HG03439 (cell line): Measurements from ENCODE around the gene ARHGAP24.
"Not testable (repeated sequence)": the region's sequence is repeated elsewhere in the genome, so short reads cannot be mapped to it uniquely, and the experiment has no call there.

Source experiments
- ATAC-seq: cut with Tn5 transposase; IDR thresholded peaks from one replicate; pipeline ENCODE4 v1.9.1; 2021; ENCODE audit warnings: mild to moderate bottlenecking, moderate library complexity; ENCODE audit not compliant: unreplicated experiment

ARHGAP24 gene

DNA sequence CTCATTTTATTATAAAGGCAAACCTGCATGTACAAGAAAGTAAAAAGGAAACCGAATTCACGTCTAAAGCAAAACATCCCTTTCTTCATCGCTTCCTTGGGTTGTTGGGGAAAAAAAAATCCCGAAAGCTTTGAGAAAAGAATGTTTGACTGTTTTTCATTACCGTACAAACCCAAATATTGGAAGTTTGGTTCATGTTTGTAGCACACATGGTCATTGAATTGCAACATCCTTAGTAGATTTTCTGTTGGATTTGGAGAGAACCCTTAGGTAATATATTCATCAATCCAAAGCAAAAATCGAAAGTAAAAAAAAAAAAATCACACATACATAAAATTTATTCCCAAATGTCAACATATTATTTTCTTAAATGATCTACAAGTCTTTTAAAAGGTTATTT, 464.6 kb downstream of the ARHGAP24 start:
- no peak for ATAC-seq

- no peak for ATAC-seq
Measured at GRCh38 chr4:85940151-85940550, 465.2 kb downstream of the ARHGAP24 start.

GRCh38 chr4:85942107-85942506, 467.2 kb downstream of the ARHGAP24 start:
- no peak for ATAC-seq

DNA sequence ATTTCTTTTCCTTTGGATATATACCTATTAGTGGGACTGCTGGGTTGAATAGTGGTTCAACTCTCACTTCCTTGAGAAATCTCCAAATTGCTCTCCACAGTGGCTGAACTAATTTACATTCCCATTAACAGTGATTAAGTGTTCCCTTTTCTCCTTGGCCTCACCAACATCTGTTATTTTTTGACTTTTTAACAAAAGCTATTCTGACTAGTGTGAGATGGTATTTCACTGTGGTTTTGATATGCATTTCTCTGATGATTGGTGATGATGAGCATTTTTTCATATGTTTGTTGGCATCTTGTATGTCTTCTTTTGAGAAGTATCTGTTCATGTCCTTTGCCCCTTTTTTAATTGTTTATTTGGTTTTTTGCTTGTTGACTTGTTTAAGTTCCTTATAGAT, 471.9 kb downstream of the ARHGAP24 start:
- no peak for ATAC-seq

DNA sequence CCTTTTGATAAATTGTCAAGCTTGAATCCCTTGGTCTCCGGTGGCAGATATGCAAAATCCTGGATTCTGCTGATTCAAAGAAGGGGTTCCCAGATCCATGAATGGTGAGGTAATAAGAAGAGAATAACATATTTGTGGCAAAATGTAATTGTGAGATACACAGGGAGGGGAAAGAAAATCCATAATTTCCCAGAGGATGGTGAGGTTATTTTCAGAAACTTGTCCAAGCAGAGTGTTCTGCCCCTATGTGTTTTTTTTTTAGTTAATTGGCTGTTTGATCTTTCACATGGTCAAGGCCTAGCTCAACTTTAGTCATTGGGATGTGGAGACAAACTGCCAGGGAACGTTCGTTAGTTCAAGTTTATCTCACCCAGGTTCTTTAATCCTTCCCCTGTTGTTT, 476.1 kb downstream of the ARHGAP24 start:
- no peak for ATAC-seq

DNA sequence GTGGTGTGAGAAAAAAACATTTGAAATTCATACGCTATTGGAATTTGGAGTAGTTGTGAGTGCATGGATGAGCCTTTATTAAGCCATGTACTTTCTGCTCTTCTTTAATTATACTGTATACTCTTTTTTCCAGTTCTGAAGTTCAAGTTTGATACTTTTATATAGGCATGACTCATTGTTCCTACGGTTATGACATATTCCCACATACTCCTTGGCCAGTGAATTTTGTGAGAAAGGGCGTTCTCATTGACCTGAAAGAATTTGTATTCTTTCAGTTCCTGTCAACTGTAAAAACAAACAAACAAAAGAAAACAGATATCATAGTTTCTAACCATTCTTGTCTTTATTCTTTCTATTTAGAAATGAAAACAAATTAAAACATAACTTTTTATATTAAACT, 477.6 kb downstream of the ARHGAP24 start:
- ATAC-seq: no peak

- ATAC-seq: no peak
Measured at GRCh38 chr4:85952972-85953650, 478.2 kb downstream of the ARHGAP24 start.

GRCh38 chr4:85953651-85954018, 478.7 kb downstream of the ARHGAP24 start:
- ATAC-seq: no peak

- ATAC-seq: no peak
Measured at GRCh38 chr4:85955620-85956292, 480.8 kb downstream of the ARHGAP24 start.

DNA sequence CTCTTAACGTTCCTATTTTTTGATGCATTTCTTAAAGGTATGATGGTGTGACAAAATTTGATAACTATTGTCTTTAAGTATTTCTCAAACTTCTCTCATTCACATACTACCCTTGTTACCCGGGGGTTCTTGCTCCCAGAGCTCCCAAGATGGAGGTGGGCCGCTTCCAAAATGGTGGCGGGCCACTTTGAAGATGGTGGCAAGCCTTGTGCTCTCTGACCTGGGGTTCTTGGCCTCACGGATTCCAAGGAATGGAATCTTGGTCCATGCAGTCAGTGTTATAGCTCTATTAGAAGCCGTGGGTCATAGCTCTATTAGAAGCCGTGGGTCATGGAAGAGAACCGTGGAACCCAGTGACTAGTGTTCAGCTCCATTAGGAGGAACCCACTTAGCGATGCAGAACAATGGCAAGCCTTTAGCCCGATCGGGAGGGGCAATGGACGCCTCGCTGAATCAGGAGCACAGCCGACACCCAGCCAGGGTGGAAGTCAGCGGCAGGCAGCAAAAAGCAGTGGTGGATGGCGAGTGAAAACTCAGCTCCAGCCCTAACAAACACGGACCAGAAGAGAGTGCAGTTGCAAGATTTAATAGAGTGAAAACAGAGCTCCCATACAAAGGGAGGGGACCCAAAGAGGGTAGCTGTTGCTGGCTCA, 481.5 kb downstream of the ARHGAP24 start:
- no peak for ATAC-seq

DNA sequence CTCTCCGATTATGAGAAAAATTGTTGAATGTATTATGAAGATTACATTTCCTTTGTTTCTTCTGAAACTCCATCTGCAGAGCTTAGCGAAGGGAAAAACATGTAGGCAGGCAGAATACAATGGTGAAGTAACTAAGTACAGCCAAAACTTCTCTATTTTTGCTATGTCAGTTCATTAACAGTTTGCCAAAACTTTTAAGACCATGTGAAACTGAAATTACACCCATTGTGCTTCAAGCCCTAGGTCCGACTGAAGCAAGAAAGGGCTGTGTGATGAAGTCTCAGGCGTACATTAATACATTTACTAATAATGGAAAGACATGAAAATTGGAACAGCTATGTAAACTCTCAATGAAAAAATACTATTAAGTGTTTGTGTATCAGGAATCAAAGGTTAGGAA, 486.9 kb downstream of the ARHGAP24 start:
- no peak for ATAC-seq

DNA sequence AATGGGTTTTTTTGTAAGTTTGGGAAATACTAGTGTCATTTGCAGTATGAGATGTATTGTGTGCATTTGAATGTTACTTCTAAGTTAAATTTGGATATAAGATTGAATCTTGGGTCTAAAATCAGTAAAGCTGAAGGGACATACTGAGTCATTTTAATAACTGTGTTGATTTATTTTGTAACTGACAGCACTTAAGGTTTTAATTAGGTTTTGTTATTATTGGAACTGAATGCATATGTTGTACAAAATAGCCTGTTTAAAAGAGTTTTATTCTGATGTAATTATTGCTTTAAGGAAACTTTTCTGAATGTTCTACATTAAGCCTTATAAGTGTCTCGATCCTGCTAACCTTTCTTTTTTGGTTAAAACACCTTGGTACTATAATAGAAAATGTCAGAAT, 488.3 kb downstream of the ARHGAP24 start:
- ATAC-seq: no peak

DNA sequence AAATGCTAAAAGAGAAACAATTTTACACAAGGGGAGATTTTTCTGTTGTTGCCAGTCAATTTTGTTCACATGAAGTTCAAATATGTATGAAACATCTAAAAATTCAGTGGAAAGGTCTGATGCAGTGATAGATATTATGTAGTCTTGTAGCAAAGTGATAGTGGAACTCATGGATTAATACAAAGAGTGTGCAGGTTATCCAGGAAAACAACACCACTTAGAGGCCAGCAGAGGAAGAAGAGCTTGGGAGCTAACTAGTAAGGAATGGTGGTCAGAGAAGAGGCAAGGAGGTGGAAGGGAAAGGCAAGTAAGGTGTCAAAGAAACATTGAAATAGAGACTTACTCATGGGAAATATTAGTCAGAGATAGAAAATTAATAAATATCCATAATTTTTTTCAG, 489.3 kb downstream of the ARHGAP24 start:
- no peak for ATAC-seq

GRCh38 chr4:85965017-85965416, 490.1 kb downstream of the ARHGAP24 start:
- not testable (repeated sequence) for ATAC-seq

DNA sequence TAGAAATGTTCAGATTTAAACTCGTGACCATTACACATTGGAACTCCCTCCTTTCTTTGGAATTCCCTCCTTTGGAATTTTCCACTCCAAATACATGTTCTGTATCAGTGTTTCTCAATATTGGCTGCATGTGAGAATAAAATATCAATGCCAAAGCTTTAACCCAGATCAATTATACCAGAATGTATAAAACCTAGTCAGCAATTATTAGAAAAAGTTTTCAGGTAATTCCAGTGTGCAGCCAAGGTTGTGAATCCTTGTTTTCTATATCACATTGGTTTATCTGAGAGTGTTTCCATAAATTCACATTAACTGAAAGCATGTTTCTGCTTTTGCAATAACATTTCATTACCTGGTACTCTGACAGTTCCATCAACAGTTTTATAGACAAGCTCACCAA, 490.6 kb downstream of the ARHGAP24 start:
- no peak for ATAC-seq

DNA sequence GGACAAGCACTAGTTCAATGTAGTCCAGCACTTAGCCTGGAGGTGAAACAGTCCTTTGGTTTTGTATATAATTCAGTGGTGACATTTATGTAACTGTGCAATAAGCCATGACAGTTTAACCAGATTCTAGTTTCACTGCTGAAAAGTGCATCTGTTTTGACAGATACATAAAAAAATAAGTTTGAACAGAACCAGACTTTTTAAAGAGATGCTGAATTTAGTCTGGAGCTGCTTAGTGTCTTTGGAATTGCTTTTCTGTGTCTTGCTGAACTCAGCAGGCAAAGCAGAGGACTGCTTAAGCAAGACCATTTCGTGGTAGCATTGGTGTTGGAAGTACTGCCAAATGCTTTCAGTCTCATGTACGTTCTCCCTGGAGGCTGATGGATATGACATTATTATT, 491.4 kb downstream of the ARHGAP24 start:
- no peak for ATAC-seq

GRCh38 chr4:85967872-85968271, 492.9 kb downstream of the ARHGAP24 start:
- no peak for ATAC-seq

DNA sequence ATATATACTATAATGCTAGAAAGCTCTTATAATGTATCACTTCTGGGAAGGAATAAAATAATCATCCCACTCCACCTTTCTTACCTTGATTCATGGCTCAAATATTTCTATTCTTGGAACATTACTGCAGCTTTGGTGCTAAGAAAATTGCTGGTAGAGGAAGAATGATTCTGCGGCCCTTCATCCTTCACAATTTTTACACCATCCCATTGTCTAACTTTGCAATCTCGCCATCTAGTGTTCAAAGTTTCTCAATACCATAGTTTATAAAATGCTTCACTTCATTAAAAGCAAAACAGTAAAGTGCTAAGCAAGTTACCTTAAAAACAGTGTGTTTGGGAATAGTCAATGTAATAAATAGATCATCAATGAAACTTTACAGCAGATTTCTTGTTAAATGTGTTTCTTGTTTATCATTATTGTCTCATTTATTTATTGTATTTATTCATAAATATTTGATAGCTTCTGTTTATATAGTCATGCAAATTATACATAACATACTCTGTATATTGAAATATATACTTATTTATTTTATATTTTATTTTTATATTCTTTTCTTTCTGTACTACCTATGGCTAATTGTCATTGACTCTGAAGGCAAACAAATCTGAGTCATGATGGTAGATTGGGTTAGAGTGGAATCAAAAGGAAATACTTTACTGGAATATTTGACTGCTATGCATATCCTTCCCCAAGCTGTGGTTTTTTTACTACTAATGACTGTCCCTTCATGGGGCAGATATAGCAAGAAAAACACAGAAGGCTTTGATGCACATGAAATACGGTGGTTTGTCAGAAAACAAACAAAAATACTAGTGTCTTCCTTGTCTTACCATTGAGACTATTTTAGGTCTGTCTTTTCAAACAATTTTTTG, 494.2 kb downstream of the ARHGAP24 start:
- no peak for ATAC-seq

GRCh38 chr4:85970535-85970934, 495.6 kb downstream of the ARHGAP24 start:
- ATAC-seq: no peak

- ATAC-seq: peak; percentile 51
Measured at GRCh38 chr4:85979276-85979675, 504.3 kb downstream of the ARHGAP24 start.

DNA sequence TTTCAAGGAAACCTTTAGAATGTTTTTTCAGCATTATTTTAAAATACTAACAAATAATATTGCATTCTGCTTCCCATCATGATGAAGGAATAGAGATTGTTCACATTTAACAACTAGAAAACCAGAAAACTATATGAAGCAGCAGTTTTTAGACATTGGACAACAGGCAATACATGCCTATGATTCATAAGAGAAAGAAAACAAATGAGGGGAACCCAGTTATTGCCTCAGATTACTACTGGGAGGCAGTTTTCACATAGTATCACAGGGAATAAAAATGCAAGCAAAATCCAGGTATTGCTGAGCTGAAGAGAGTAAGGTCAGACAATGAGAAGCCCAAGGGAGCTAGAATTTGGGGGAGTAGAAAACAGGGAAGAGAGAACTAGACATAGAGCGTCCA, 511.3 kb downstream of the ARHGAP24 start:
- ATAC-seq: no peak
